ENCODE data around the gene EDDM3A. TPM values are rescaled to one million over a fixed set of nuclear protein-coding genes. Genes with fewer than 3 reads are reported as not detected.

Gene EDDM3A
- total RNA-seq, 1 donor from 2014 or later: not detected

DNA sequence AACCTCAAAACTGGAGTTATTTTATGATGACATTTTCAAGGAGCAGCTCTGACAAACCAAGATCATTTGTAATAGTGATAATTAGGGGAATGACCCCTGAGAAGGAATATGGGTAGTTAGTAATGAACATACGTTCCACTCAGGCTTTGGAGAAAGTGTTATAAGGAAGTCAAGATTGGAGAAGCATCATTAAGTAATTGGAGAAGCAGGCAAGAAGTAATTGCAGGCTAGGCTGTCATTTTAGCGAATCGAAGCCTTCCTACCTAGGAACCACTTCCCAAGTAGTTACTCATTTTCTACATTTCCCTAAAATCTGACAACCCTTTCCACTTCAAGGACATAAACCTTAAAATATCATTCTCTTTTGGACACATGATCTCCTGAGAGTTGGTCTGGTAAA is 23.7 kb downstream of the EDDM3A start:
- H3K4me1 Mint-ChIP-seq (ENCODE audit: unreplicated experiment): no peaks in the 10 kb centered on the region

DNA sequence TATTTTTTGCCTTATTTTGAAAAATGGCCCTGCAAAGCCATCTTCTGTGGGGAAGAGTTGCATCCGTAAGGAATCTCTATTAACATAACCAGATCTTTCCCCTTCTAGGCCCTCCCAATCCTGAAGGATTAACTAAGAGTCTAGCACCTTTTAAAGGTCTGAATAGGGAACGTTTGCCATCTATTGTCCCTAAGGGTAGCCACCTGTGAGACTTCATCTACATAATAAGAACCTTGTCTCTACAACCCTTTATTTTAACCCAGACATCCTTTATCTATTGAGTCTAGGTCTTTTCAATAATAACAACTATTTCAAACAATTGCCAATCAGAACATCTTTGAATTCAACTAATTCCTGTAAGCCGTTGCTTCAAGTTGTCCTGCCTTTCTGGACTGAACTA is 27.0 kb downstream of the EDDM3A start:
- DNase-seq (ENCODE audit: extremely low spot score, unreplicated experiment): no peak
- Mint-ChIP-seq H3K4me1 (ENCODE audit: unreplicated experiment) (no peaks in the 10 kb centered on the region), H3K27ac (ENCODE audit: unreplicated experiment) (no peak overlapping the region), H3K36me3 (ENCODE audit: unreplicated experiment) (no peaks in the 10 kb centered on the region), H3K27me3 (ENCODE audit: unreplicated experiment) (peaks cover 2% of the 10 kb centered on the region), H3K4me3 (ENCODE audit: unreplicated experiment) (no peak overlapping the region), H3K9me3 (ENCODE audit: unreplicated experiment) (no peaks in the 10 kb centered on the region)
- TF ChIP-seq, protein P1, sequence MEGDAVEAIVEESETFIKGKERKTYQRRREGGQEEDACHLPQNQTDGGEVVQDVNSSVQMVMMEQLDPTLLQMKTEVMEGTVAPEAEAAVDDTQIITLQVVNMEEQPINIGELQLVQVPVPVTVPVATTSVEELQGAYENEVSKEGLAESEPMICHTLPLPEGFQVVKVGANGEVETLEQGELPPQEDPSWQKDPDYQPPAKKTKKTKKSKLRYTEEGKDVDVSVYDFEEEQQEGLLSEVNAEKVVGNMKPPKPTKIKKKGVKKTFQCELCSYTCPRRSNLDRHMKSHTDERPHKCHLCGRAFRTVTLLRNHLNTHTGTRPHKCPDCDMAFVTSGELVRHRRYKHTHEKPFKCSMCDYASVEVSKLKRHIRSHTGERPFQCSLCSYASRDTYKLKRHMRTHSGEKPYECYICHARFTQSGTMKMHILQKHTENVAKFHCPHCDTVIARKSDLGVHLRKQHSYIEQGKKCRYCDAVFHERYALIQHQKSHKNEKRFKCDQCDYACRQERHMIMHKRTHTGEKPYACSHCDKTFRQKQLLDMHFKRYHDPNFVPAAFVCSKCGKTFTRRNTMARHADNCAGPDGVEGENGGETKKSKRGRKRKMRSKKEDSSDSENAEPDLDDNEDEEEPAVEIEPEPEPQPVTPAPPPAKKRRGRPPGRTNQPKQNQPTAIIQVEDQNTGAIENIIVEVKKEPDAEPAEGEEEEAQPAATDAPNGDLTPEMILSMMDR (IDR thresholded peaks at IDR 0.05): no peak

More for the DNA sequence above, 23.7 kb downstream of the EDDM3A start:
- Mint-ChIP-seq H3K27ac (ENCODE audit: unreplicated experiment) (no peak overlapping the region), H3K4me3 (ENCODE audit: unreplicated experiment) (no peak overlapping the region), H3K36me3 (ENCODE audit: unreplicated experiment) (no peaks in the 10 kb centered on the region), H3K27me3 (ENCODE audit: unreplicated experiment) (no peaks in the 10 kb centered on the region), H3K9me3 (ENCODE audit: unreplicated experiment) (no peaks in the 10 kb centered on the region)
- DNase-seq (ENCODE audit: extremely low spot score, unreplicated experiment): no peak
- TF ChIP-seq, protein P1 (IDR thresholded peaks at IDR 0.05): no peak

DNA sequence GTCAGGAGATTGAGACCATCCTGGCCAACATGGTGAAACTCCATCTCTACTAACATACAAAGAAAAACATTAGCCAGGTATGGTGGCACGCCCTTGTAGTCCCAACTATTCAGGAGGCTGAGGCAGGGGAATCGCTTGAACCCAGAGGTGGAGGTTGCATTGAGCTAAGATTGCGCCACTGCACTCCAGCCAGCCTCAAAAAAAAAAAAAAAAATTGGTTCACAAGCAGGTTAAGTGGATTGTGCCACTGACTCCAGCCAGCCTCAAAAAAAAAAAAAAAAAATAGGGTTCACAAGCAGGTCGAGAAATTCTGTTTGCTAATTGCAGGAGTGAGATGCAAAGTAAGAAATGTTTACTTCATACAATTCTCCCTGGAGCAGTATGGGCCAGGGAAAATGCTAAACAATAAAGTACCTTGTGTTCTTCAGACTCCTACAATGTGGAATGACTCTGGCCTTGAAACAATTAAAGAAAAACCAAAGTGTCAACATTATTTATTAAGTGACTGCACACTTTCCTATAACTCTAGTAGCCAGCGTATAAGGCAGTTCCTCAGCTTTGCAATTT is 28.7 kb downstream of the EDDM3A start:
- no peaks in the 10 kb centered on the region for H3K4me1 Mint-ChIP-seq (ENCODE audit: unreplicated experiment)
- no peak overlapping the region for H3K27ac Mint-ChIP-seq (ENCODE audit: unreplicated experiment)
- TF ChIP-seq, protein P1 (IDR thresholded peaks at IDR 0.05): no peak
- no peaks in the 10 kb centered on the region for H3K9me3 Mint-ChIP-seq (ENCODE audit: unreplicated experiment)
- DNase-seq (ENCODE audit: extremely low spot score, unreplicated experiment): no peak
- no peak overlapping the region for H3K4me3 Mint-ChIP-seq (ENCODE audit: unreplicated experiment)
- peaks cover 2% of the 10 kb centered on the region for H3K27me3 Mint-ChIP-seq (ENCODE audit: unreplicated experiment)
- H3K36me3 Mint-ChIP-seq (ENCODE audit: unreplicated experiment): no peaks in the 10 kb centered on the region

DNA sequence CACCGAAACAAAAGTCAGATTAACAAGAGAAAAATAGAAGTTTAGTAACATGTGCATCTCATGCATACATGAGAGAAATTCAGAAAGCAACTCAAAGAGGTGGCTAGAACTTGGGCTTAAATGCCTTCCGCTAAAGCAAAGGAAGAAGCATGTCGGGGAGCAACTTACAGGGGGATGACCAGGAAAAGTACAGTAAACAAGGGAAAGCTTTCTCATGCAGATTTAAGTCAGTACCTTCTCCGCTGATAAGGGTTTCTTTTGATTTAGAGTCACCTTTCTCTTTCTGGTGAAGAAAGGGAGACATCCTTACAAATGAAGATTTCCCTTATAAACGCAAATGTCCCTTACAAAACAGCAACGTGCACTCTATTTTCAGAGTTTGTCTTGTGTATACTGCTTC is 29.4 kb downstream of the EDDM3A start:
- DNase-seq (ENCODE audit: extremely low spot score, unreplicated experiment): no peak
- Mint-ChIP-seq H3K4me1 (ENCODE audit: unreplicated experiment) (no peaks in the 10 kb centered on the region), H3K27me3 (ENCODE audit: unreplicated experiment) (peaks cover 2% of the 10 kb centered on the region), H3K27ac (ENCODE audit: unreplicated experiment) (no peak overlapping the region), H3K36me3 (ENCODE audit: unreplicated experiment) (no peaks in the 10 kb centered on the region), H3K9me3 (ENCODE audit: unreplicated experiment) (no peaks in the 10 kb centered on the region), H3K4me3 (ENCODE audit: unreplicated experiment) (no peak overlapping the region)
- TF ChIP-seq, protein P1 (IDR thresholded peaks at IDR 0.05): no peak

DNA sequence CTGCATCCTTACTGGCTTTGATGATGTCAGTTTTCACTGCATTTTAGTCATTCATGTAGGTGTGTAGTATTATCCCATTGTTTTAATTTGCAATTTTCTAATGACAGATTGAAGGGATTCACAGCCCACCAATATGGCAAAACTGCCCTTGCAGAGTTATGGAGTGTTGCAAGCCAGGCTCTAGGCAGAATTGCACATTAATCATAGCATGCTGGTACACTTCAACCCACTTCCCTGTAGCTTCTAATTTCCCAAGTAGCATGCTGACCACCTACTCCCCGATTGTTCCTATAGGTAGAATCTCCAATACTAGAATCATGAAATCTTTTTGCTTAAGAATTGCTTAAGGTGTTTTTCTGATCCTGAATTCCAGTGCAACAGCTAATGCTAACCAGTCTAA is 30.2 kb downstream of the EDDM3A start:
- H3K27ac Mint-ChIP-seq (ENCODE audit: unreplicated experiment): no peak overlapping the region
- DNase-seq (ENCODE audit: extremely low spot score, unreplicated experiment): no peak
- H3K27me3 Mint-ChIP-seq (ENCODE audit: unreplicated experiment): peaks cover 2% of the 10 kb centered on the region
- no peaks in the 10 kb centered on the region for H3K4me1 Mint-ChIP-seq (ENCODE audit: unreplicated experiment)
- no peak overlapping the region for H3K4me3 Mint-ChIP-seq (ENCODE audit: unreplicated experiment)
- TF ChIP-seq, protein P1 (IDR thresholded peaks at IDR 0.05): no peak
- H3K36me3 Mint-ChIP-seq (ENCODE audit: unreplicated experiment): no peaks in the 10 kb centered on the region
- H3K9me3 Mint-ChIP-seq (ENCODE audit: unreplicated experiment): no peaks in the 10 kb centered on the region
